ENCODE data around the gene ENTREP1.

Gene ENTREP1, protein sequence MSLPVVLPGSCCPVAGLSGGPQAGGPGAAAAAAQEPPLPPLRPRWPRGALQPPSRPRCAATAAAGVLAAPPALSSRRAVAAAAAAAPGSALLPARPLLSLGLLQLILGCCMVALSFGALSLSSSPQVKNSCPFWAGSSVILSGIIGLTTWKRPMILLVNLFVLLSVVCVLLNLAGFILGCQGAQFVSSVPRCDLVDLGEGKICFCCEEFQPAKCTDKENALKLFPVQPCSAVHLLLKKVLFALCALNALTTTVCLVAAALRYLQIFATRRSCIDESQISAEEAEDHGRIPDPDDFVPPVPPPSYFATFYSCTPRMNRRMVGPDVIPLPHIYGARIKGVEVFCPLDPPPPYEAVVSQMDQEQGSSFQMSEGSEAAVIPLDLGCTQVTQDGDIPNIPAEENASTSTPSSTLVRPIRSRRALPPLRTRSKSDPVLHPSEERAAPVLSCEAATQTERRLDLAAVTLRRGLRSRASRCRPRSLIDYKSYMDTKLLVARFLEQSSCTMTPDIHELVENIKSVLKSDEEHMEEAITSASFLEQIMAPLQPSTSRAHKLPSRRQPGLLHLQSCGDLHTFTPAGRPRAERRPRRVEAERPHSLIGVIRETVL

DNA sequence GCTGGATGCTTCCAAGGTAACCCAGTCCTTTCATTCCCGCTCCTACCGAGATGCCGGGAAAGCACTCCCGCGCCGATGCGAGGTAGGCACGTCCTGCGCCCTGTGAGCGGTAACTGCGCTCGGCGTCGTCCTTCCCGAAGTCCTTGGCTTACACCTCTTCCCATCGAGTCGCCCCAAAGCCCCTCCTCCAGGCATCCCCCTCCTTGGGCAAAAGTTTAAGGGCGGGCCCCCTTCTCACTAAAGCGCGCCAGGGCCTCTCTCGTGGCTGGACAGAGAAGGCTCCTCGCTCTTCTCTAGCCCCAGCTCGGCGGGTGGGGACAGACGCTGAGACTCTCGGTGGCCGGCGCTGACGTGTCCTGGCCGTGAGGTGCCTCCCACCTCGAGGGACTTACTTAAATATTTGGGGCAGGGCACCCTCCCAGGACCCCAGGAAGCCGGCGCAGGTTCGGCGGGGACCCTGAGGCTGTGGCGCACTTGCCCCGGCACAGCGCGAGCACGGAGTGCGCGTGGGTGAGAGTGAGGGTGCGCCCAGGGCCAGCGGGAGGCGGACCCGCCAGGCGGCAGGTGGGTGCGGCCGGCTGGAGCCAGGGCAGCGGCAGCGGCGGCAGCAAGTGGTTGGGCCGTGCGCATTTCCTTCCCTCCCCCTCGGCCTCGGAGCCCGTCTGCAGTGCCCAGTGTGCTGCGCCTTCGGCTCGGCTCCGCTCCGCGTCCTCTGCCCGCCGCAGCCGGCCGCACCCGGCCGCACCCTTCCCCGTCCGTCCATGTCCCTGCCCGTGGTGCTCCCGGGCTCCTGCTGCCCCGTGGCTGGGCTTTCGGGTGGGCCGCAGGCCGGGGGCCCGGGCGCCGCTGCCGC lies at the start of gene ENTREP1:
Gene ENTREP1 (plus strand): TSS at position 667 of the 853 bp plus-strand sequence. CDS start 95 bp downstream, at position 762.
- no peak for DNase-seq (ENCODE audit: low read depth)
- no peak within 1 kb of the TSS for H3K4me3 ChIP-seq (ENCODE audit: low read depth, low read length)

DNA sequence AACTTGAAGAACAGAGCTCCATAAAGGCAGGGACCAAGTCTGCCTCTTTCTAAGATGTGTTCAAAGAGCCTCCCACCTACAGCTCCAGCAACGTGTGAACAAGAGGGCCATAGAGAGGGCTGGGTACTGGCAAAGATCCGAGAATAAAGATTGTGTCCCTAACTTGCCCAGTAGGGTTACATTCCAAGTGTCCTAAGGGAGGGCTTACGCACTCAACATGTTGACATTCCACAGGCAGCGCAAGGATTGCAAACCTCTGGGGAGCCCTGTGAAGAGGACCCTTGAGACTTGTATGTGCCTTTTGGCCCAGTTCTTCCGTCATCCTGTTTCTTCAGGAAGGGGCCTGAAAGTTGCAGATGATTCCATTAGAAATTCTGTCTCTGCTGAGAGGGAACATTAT lies 48.2 kb upstream of the ENTREP1 start:
- no peak overlapping the region for H3K4me3 ChIP-seq (ENCODE audit: low read depth, low read length)
- TF ChIP-seq, protein P1, sequence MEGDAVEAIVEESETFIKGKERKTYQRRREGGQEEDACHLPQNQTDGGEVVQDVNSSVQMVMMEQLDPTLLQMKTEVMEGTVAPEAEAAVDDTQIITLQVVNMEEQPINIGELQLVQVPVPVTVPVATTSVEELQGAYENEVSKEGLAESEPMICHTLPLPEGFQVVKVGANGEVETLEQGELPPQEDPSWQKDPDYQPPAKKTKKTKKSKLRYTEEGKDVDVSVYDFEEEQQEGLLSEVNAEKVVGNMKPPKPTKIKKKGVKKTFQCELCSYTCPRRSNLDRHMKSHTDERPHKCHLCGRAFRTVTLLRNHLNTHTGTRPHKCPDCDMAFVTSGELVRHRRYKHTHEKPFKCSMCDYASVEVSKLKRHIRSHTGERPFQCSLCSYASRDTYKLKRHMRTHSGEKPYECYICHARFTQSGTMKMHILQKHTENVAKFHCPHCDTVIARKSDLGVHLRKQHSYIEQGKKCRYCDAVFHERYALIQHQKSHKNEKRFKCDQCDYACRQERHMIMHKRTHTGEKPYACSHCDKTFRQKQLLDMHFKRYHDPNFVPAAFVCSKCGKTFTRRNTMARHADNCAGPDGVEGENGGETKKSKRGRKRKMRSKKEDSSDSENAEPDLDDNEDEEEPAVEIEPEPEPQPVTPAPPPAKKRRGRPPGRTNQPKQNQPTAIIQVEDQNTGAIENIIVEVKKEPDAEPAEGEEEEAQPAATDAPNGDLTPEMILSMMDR (IDR thresholded peaks at IDR 0.05; ENCODE audit: low read depth, low read length, missing control alignments) = no peak

More for the DNA sequence above, at the start of gene ENTREP1:
- TF ChIP-seq, protein P1 (IDR thresholded peaks at IDR 0.05; ENCODE audit: low read depth, low read length, missing control alignments) = no peak

DNA sequence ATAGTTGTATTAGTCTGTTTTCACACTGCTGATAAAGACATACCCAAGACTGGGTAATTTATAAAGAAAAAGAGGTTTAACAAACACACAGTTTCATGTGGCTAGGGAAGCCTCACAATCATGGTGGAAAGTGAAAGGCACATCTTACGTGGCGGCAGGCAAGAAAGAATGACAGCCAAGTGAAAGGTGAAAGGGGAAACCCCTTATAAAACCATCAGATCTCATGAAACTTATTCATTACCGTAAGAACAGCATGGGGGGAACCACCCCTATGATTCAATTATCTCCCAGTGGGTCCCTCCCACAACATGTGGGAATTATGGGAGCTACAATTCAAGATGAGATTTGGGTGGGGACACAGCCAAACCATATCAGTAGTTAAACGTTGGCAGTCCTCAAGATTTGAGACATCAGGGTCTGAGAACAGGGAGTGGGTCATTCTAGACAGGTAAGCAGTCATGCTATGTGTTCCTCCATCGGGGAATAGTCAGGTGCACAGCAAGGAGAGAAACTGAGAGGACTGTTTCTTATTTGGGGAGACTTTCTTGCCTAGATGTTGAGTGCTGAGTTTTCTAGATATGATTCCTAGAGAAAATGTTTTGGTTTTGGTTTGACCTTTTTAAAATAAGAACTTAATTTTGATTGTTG lies 45.8 kb upstream of the ENTREP1 start:
- TF ChIP-seq, protein P1 (IDR thresholded peaks at IDR 0.05; ENCODE audit: low read depth, low read length, missing control alignments) = no peak

More for the DNA sequence above, 48.2 kb upstream of the ENTREP1 start:
- DNase-seq (ENCODE audit: low read depth) = no peak

DNA sequence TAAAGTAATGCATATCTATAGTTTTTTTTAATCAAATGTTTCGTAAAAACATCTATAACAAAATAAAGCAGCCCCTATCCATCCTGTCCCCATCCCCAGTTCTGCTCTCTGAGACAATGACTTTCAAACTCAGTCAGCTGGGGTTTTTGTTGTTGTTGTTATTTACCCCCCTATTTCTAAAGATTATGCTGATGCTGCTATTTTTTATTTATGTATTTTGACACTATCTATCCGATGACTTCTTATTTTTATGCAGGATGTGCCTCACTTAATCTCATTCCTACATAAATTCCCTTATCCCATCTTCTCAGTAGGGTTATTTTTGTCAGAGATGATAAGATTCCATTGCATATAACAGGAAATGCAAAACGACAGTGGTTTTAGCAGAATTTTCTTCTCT lies 45.3 kb upstream of the ENTREP1 start:
- DNase-seq (ENCODE audit: low read depth) = no peak
- TF ChIP-seq, protein P1 (IDR thresholded peaks at IDR 0.05; ENCODE audit: low read depth, low read length, missing control alignments) = no peak
- no peak overlapping the region for H3K4me3 ChIP-seq (ENCODE audit: low read depth, low read length)

More for the DNA sequence above, 45.8 kb upstream of the ENTREP1 start:
- DNase-seq (ENCODE audit: low read depth) = peak; percentile 10
- no peak overlapping the region for H3K4me3 ChIP-seq (ENCODE audit: low read depth, low read length)

DNA sequence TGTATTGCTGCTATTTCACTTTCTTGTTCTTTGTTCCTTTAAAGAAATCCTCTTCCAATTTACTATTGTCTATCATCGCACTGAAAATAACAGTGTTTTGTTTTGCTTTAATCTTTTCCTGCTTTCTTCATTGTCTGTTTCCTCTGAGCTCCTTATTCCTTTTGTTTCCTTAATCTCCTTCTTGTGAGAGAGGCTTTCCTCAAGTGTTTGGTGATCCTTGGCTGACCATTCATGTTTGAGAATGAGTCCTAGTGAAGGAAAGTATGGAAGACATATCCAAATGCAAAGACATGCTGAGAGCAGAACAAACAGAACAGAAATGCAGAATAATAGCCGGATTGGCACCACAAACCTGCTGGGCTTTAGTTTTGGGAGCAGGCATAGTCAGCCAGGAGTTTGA lies 42.0 kb upstream of the ENTREP1 start:
- no peak overlapping the region for H3K4me3 ChIP-seq (ENCODE audit: low read depth, low read length)
- no peak for DNase-seq (ENCODE audit: low read depth)
- TF ChIP-seq, protein P1 (IDR thresholded peaks at IDR 0.05; ENCODE audit: low read depth, low read length, missing control alignments) = no peak

DNA sequence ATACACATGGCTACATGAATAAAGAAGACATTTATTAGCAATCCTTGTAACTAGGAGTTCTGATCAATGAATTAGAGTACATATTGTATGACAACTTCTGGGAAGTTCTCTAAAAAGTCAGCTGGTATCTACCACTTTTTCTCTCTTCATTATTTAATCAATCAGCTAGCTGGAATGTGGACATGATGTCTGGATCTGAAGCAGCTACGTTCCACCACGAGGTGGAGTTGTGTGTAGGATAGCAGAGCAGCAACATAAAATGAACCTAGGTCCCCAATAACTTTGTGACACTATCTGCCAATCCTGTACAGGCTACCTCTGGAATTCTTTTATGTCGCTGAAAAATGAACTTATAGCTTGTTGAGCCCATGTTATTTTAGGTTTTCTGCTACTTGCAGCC lies 32.9 kb upstream of the ENTREP1 start:
- H3K4me3 ChIP-seq (ENCODE audit: low read depth, low read length) = no peak overlapping the region
- no peak for DNase-seq (ENCODE audit: low read depth)
- TF ChIP-seq, protein P1 (IDR thresholded peaks at IDR 0.05; ENCODE audit: low read depth, low read length, missing control alignments) = no peak

Data from GM12864 (cell line).